GM23338 (cell line): ENCODE data around the gene CACNA1D. TPM values are rescaled to one million over a fixed set of nuclear protein-coding genes. Genes with fewer than 3 reads are reported as not detected.

Experiments
- ATAC-seq: fragments of 200-7000 bp; cut with Tn5 transposase; 3 replicates; pipeline ENCODE4 v1.9.1; 2020
- DNase-seq: peaks from one replicate; pipeline ENCODE4 v3.0.0-alpha.2; 2015; ENCODE audit warnings: low spot score
- H2AFZ ChIP-seq: fragments of 200-600 bp; sonication (generic); 2 replicates; pipeline ENCODE4 v1.8.0; 2016; ENCODE audit warnings: antibody characterized with exemption, mild to moderate bottlenecking, moderate library complexity
- H3F3A ChIP-seq: fragments of 200-600 bp; sonication (generic); replicated peaks from 2 replicates; pipeline ENCODE4 v1.8.0; 2017; ENCODE audit warnings: antibody characterized with exemption, mixed run types, low read depth
- H3K27ac ChIP-seq: fragments of 200-600 bp; sonication (generic); 2 replicates; pipeline ENCODE4 v1.6.1; 2016; ENCODE audit warnings: low read depth
- H3K27me3 ChIP-seq: fragments of 200-600 bp; sonication (generic); 2 replicates; pipeline ENCODE4 v1.8.0; 2016; ENCODE audit warnings: mild to moderate bottlenecking, mixed run types, moderate library complexity; ENCODE audit not compliant: insufficient read depth
- H3K36me3 ChIP-seq: fragments of 200-600 bp; sonication (generic); 2 replicates; pipeline ENCODE4 v1.8.0; 2016; ENCODE audit warnings: mild to moderate bottlenecking; ENCODE audit not compliant: insufficient read depth
- H3K4me1 ChIP-seq: fragments of 200-600 bp; sonication (generic); 2 replicates; pipeline ENCODE4 v1.8.0; 2016; ENCODE audit warnings: mild to moderate bottlenecking, moderate library complexity; ENCODE audit not compliant: insufficient read depth
- H3K4me2 ChIP-seq: fragments of 200-600 bp; sonication (generic); 2 replicates; pipeline ENCODE4 v1.7.1; 2017; ENCODE audit warnings: mixed run types
- H3K4me3 ChIP-seq: fragments of 200-600 bp; sonication (generic); 2 replicates; pipeline ENCODE4 v1.6.1; 2016; ENCODE audit warnings: mixed run types
- H3K79me2 ChIP-seq: fragments of 200-600 bp; sonication (generic); replicated peaks from 2 replicates; pipeline ENCODE4 v1.8.0; 2017; ENCODE audit warnings: mild to moderate bottlenecking; ENCODE audit not compliant: insufficient read depth
- H3K9me2 ChIP-seq: fragments of 200-600 bp; sonication (generic); 2 replicates; pipeline ENCODE4 v1.8.0; 2017; ENCODE audit not compliant: insufficient read depth
- H4K20me1 ChIP-seq: fragments of 200-600 bp; sonication (generic); replicated peaks from 2 replicates; pipeline ENCODE4 v1.8.0; 2017; ENCODE audit warnings: mild to moderate bottlenecking; ENCODE audit not compliant: insufficient read depth
- H3K27ac Mint-ChIP-seq: 2 replicates; pipeline ENCODE4 v1.8.0; 2020; ENCODE audit warnings: inconsistent platforms, mild to moderate bottlenecking, moderate library complexity, mixed read lengths
- H3K27me3 Mint-ChIP-seq: 3 replicates; pipeline ENCODE4 v1.8.0; 2022; ENCODE audit warnings: low read depth, mild to moderate bottlenecking, moderate library complexity, mixed read lengths, inconsistent platforms; ENCODE audit not compliant: insufficient read depth, poor library complexity
- H3K36me3 Mint-ChIP-seq: 3 replicates; pipeline ENCODE4 v1.8.0; 2021; ENCODE audit warnings: low read depth, mild to moderate bottlenecking, inconsistent platforms, moderate library complexity, mixed read lengths
- H3K4me1 Mint-ChIP-seq: 3 replicates; pipeline ENCODE4 v1.8.0; 2020; ENCODE audit warnings: mild to moderate bottlenecking, inconsistent platforms, mixed read lengths
- H3K4me3 Mint-ChIP-seq: 3 replicates; pipeline ENCODE4 v1.8.0; 2021; ENCODE audit warnings: moderate library complexity, mild to moderate bottlenecking, inconsistent platforms, mixed read lengths
- H3K9me3 Mint-ChIP-seq: 3 replicates; pipeline ENCODE4 v1.8.0; 2020; ENCODE audit warnings: moderate library complexity, mild to moderate bottlenecking, inconsistent platforms, mixed read lengths
- CREB1 ChIP-seq: fragments of 250-450 bp; sonication (Bioruptor Pico); IDR thresholded peaks from 2 replicates; pipeline ENCODE4 v1.5.0; 2020; ENCODE audit warnings: low read depth, mild to moderate bottlenecking, moderate library complexity
- CTCF ChIP-seq, 2 experiments: fragments of 200-600 bp in 1 of 2; sonication (generic) in 1 of 2; conservative IDR thresholded peaks; 2 replicates each; pipeline versions ENCODE4 v1.5.1 to v1.6.1; 2016 to 2017; ENCODE audit warnings: antibody characterized with exemption in 2 of 2, low read depth in 2 of 2, mild to moderate bottlenecking in 2 of 2, moderate library complexity in 1 of 2
- EZH2 ChIP-seq: fragments of 200-600 bp; sonication (generic); IDR thresholded peaks from one replicate; pipeline ENCODE4 v1.8.0; 2017; ENCODE audit warnings: antibody characterized with exemption, mild to moderate bottlenecking, low read depth; ENCODE audit not compliant: unreplicated experiment
- EZH2phosphoT487 ChIP-seq: fragments of 200-600 bp; sonication (generic); IDR thresholded peaks from one replicate; pipeline ENCODE4 v1.8.1; 2018; ENCODE audit warnings: antibody characterized with exemption; ENCODE audit not compliant: unreplicated experiment
- NANOG ChIP-seq: IDR thresholded peaks from 2 replicates; pipeline ENCODE4 v1.6.1; 2016; ENCODE audit warnings: antibody characterized with exemption, borderline replicate concordance
- POLR2AphosphoS5 ChIP-seq: IDR thresholded peaks from 2 replicates; pipeline ENCODE4 v1.6.1; 2016; ENCODE audit warnings: antibody characterized with exemption, low read depth
- ZNF114 ChIP-seq: fragments of 250-450 bp; sonication (Bioruptor Pico); IDR thresholded peaks from 2 replicates; pipeline ENCODE4 v1.5.0; 2020; ENCODE audit warnings: mild to moderate bottlenecking, moderate library complexity
- ZNF331 ChIP-seq: fragments of 250-450 bp; sonication (Bioruptor Pico); IDR thresholded peaks from 2 replicates; pipeline ENCODE4 v1.5.0; 2020; ENCODE audit warnings: low read depth, mild to moderate bottlenecking, moderate library complexity
- ZNF462 ChIP-seq: fragments of 250-450 bp; sonication (Bioruptor Pico); IDR thresholded peaks from 2 replicates; pipeline ENCODE4 v1.5.0; 2020; ENCODE audit warnings: mild to moderate bottlenecking, moderate library complexity
- polyA plus RNA-seq: library from polyadenylated mRNA; unstranded; fragments of >200 nt; fragmentation: Nextera tagmentation; extraction: Ambion mirVana; gene quantifications from 2 replicates; pipeline ENCODE4 v1.2.1, GENCODE V29; 2016
- total RNA-seq: library from RNA; depleted of rRNA; stranded (reverse); fragments of >200 nt; shearing (Covaris generic); gene quantifications from 2 replicates; pipeline ENCODE4 v1.2.3, GENCODE V29; 2014

Gene CACNA1D
- total and polyA plus RNA-seq, 2 experiments from 2014 or later, result 1.7 to 1.8 TPM

- Mint-ChIP-seq H3K27me3 (no peaks in the 10 kb centered on the region), H3K36me3 (no peaks in the 10 kb centered on the region), H3K27ac (no peak overlapping the region), H3K9me3 (peaks cover 3% of the 10 kb centered on the region; the same call in 1 of the 3 replicates), H3K4me3 (no peak overlapping the region), H3K4me1 (no peaks in the 10 kb centered on the region)
- Histone ChIP-seq H4K20me1 (no peaks in the 10 kb centered on the region), H3F3A (no peaks in the 10 kb centered on the region), H3K79me2 (no peaks in the 10 kb centered on the region), H3K27me3 (no peaks in the 10 kb centered on the region), H3K4me3 (no peak overlapping the region), H2AFZ (no peak overlapping the region; the same call in 1 of the 2 replicates), H3K36me3 (no peaks in the 10 kb centered on the region; the same call in 1 of the 2 replicates), H3K4me2 (no peak overlapping the region), H3K27ac (no peak overlapping the region), H3K9me2 (no peaks in the 10 kb centered on the region), H3K4me1 (no peaks in the 10 kb centered on the region)
- no peak for DNase-seq
- ATAC-seq, result no peak
- TF ChIP-seq ZNF462 (CRISPR knock-in tag) (no peak), CREB1 (no peak), NANOG (no peak), CTCF (conservative IDR thresholded peaks at IDR 0.05; ENCODE audit: low read depth in 2 of 2) (no peak), ZNF114 (CRISPR knock-in tag) (no peak), EZH2phosphoT487 (no peak), ZNF331 (no peak), POLR2AphosphoS5 (no peak), EZH2 (no peak)
Measured at GRCh38 chr3:53478921-53479664, 15.3 kb upstream of the CACNA1D start.
